ENCODE results near the gene SYT3. TPM values are rescaled to one million over a fixed set of nuclear protein-coding genes. Genes with fewer than 3 reads are reported as not detected.

Gene SYT3
- total and polyA plus RNA-seq, 2 donors (not counting 3 experiments of a cell fraction or from before 2014, with no cell fraction given) = 0.11 to 0.53 TPM

GRCh38 chr19:50628551-50628950 is 11.1 kb downstream of the SYT3 start:
- no peak for FAIRE-seq
- no TSS peak for BruUV-seq (replicated peaks)
- dilution Hi-C loops (cut with MboI; ENCODE audit: extremely low pct_ligation_motif_present, low sequenced_read_pairs) = no loop called here
- Histone ChIP-seq H3K36me3 (ENCODE audit: control insufficient read depth in 2 of 2, extremely low read depth in 1 of 2, insufficient read depth in 2 of 2, low read length in 2 of 2) (no peaks in the 10 kb centered on the region), H3K9me1 (replicated peaks; ENCODE audit: control insufficient read depth, extremely low read depth, insufficient read depth, low read length) (no peaks in the 10 kb centered on the region), H3K9me3 (replicated peaks; ENCODE audit: control insufficient read depth, insufficient read depth, low read length) (no peaks in the 10 kb centered on the region), H3K4me2 (ENCODE audit: insufficient read depth, low read length) (no peak overlapping the region), H3K27me3 (ENCODE audit: control insufficient read depth in 2 of 2, insufficient read depth in 2 of 2, low read length in 2 of 2) (no peaks in the 10 kb centered on the region), H2AFZ (ENCODE audit: low read depth, low read length) (no peak overlapping the region), H4K20me1 (replicated peaks; ENCODE audit: control insufficient read depth, extremely low read depth, insufficient read depth, low read length) (no peaks in the 10 kb centered on the region), H3K27ac (ENCODE audit: insufficient read depth, low read depth, low read length) (no peak overlapping the region), H3K79me2 (ENCODE audit: control insufficient read depth, insufficient read depth, low read length) (no peaks in the 10 kb centered on the region), H3K9ac (replicated peaks; ENCODE audit: extremely low read depth, insufficient read depth, low read length) (no peak overlapping the region), H3K4me1 (ENCODE audit: control insufficient read depth, extremely low read depth, insufficient read depth, low read length) (no peaks in the 10 kb centered on the region), H3K4me3 (replicated peaks in 1 of 3; ENCODE audit: insufficient read depth in 1 of 3, low read depth in 1 of 3, low read length in 3 of 3) (no peak overlapping the region)
- ChIA-PET CTCF (no interaction called here), POLR2A (no interaction called here)
- intact Hi-C loops (cut with micrococcal nuclease) = no loop called here
- TF ChIP-seq POLR2AphosphoS5 (IDR thresholded peaks at IDR 0.05; ENCODE audit: insufficient read depth, low read depth, low read length) = no peak
- no peak for TF ChIP-seq EZH2 (IDR thresholded peaks at IDR 0.05; ENCODE audit: borderline replicate concordance, low read depth, low read length, severe bottlenecking)
- no peak for DNase-seq (ENCODE audit: low read depth, low spot score)

DNA sequence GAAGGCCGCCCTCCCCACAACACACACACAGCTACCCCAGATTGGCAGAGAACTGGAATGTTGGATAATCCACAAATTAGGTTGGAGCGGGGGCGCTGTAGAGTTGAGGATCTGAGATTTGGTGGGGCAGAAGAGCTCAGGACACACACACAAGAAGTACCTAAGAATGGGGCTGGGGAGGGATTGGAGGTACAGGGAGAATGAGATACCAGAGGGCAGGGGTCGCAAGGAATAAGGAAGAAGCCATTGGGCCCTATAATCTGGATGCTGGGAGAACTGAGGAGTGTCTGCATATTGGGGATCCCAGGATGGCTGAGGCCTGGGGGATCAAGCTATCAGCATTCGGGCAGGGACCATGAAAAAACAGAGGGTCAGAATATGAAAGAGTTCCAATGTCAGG is 11.5 kb downstream of the SYT3 start:
- Histone ChIP-seq H3K27me3 (ENCODE audit: control insufficient read depth in 2 of 2, insufficient read depth in 2 of 2, low read length in 2 of 2) (no peaks in the 10 kb centered on the region), H3K9ac (replicated peaks; ENCODE audit: extremely low read depth, insufficient read depth, low read length) (no peak overlapping the region), H3K9me1 (replicated peaks; ENCODE audit: control insufficient read depth, extremely low read depth, insufficient read depth, low read length) (no peaks in the 10 kb centered on the region), H3K79me2 (ENCODE audit: control insufficient read depth, insufficient read depth, low read length) (no peaks in the 10 kb centered on the region), H3K36me3 (ENCODE audit: control insufficient read depth in 2 of 2, extremely low read depth in 1 of 2, insufficient read depth in 2 of 2, low read length in 2 of 2) (no peaks in the 10 kb centered on the region), H3K27ac (ENCODE audit: insufficient read depth, low read depth, low read length) (no peak overlapping the region), H2AFZ (ENCODE audit: low read depth, low read length) (no peak overlapping the region), H3K4me2 (ENCODE audit: insufficient read depth, low read length) (no peak overlapping the region), H3K4me1 (ENCODE audit: control insufficient read depth, extremely low read depth, insufficient read depth, low read length) (no peaks in the 10 kb centered on the region), H3K9me3 (replicated peaks; ENCODE audit: control insufficient read depth, insufficient read depth, low read length) (no peaks in the 10 kb centered on the region), H3K4me3 (replicated peaks in 1 of 3; ENCODE audit: insufficient read depth in 1 of 3, low read depth in 1 of 3, low read length in 3 of 3) (no peak overlapping the region), H4K20me1 (replicated peaks; ENCODE audit: control insufficient read depth, extremely low read depth, insufficient read depth, low read length) (no peaks in the 10 kb centered on the region)
- dilution Hi-C loops (cut with MboI; ENCODE audit: extremely low pct_ligation_motif_present, low sequenced_read_pairs) = no loop called here
- ChIA-PET POLR2A (no interaction called here), CTCF (no interaction called here)
- no TSS peak for BruUV-seq (replicated peaks)
- intact Hi-C loops (cut with micrococcal nuclease) = no loop called here
- DNase-seq (ENCODE audit: low read depth, low spot score) (no peak), FAIRE-seq (no peak)
- TF ChIP-seq EZH2 (IDR thresholded peaks at IDR 0.05; ENCODE audit: borderline replicate concordance, low read depth, low read length, severe bottlenecking) (no peak), GATA2 (IDR thresholded peaks at IDR 0.05; ENCODE audit: insufficient read depth, insufficient read length, low read depth, low read length) (no peak), MYC (IDR thresholded peaks at IDR 0.05; ENCODE audit: low read depth, low read length) (no peak), POLR2AphosphoS5 (IDR thresholded peaks at IDR 0.05; ENCODE audit: insufficient read depth, low read depth, low read length) (no peak), MAX (IDR thresholded peaks at IDR 0.05; ENCODE audit: insufficient read depth, insufficient read length) (no peak)
- TF ChIP-seq, protein P1, sequence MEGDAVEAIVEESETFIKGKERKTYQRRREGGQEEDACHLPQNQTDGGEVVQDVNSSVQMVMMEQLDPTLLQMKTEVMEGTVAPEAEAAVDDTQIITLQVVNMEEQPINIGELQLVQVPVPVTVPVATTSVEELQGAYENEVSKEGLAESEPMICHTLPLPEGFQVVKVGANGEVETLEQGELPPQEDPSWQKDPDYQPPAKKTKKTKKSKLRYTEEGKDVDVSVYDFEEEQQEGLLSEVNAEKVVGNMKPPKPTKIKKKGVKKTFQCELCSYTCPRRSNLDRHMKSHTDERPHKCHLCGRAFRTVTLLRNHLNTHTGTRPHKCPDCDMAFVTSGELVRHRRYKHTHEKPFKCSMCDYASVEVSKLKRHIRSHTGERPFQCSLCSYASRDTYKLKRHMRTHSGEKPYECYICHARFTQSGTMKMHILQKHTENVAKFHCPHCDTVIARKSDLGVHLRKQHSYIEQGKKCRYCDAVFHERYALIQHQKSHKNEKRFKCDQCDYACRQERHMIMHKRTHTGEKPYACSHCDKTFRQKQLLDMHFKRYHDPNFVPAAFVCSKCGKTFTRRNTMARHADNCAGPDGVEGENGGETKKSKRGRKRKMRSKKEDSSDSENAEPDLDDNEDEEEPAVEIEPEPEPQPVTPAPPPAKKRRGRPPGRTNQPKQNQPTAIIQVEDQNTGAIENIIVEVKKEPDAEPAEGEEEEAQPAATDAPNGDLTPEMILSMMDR (IDR thresholded peaks at IDR 0.05; ENCODE audit: extremely low read depth in 1 of 2, insufficient read depth in 1 of 2, low read depth in 1 of 2, low read length in 2 of 2) = no peak
